MCF 10A (cell line): ENCODE measurements around the gene PLA2G2C. TPM values are rescaled to one million over a fixed set of nuclear protein-coding genes. Genes with fewer than 3 reads are reported as not detected.

Source experiments
- BruUV-seq: library from RNA; stranded (reverse); fragments of 400-500 nt; replicated peaks from 2 replicates; lab custom pipeline; 2021; lab: Mats Ljungman, UMichigan
- CTCF ChIA-PET: fragments of 300-600 bp; sonication (Branson Sonifier 250); formaldehyde crosslinking; extraction: SDS; loops from one replicate; lab custom pipeline; 2021; ENCODE audit warnings: antibody characterized with exemption, inconsistent platforms; lab: Yijun Ruan, JAX
- POLR2A ChIA-PET: fragments of 300-600, 350-650 bp; sonication (Branson Sonifier 250); formaldehyde crosslinking; extraction: SDS; loops from one replicate; lab custom pipeline; 2020; ENCODE audit warnings: antibody characterized with exemption, inconsistent platforms; lab: Yijun Ruan, JAX
- DNase-seq: peaks from one replicate; pipeline ENCODE4 v3.0.0-alpha.2; 2018; ENCODE audit not compliant: unreplicated experiment
- H3K27ac Mint-ChIP-seq: one replicate; pipeline ENCODE4 v1.8.0; 2022; ENCODE audit warnings: mild to moderate bottlenecking, low read depth, mixed read lengths; ENCODE audit not compliant: unreplicated experiment
- H3K27me3 Mint-ChIP-seq: one replicate; pipeline ENCODE4 v1.8.0; 2022; ENCODE audit warnings: mixed read lengths; ENCODE audit not compliant: insufficient read depth, unreplicated experiment
- H3K36me3 Mint-ChIP-seq: one replicate; pipeline ENCODE4 v1.8.0; 2022; ENCODE audit warnings: mild to moderate bottlenecking, moderate library complexity, mixed read lengths; ENCODE audit not compliant: insufficient read depth, unreplicated experiment
- H3K4me1 Mint-ChIP-seq: one replicate; pipeline ENCODE4 v1.8.0; 2022; ENCODE audit warnings: mixed read lengths; ENCODE audit not compliant: insufficient read depth, unreplicated experiment
- H3K4me3 Mint-ChIP-seq: one replicate; pipeline ENCODE4 v1.8.0; 2022; ENCODE audit warnings: mild to moderate bottlenecking, moderate library complexity, mixed read lengths; ENCODE audit not compliant: unreplicated experiment
- H3K9me3 Mint-ChIP-seq: one replicate; pipeline ENCODE4 v1.8.0; 2022; ENCODE audit warnings: mixed read lengths; ENCODE audit not compliant: unreplicated experiment
- intact Hi-C: fragments of 100-400 bp; cut with micrococcal nuclease; formaldehyde crosslinking; loops from 2 replicates; pipeline ENCODE4 v1.14.1; 2022
- total RNA-seq: library from RNA; stranded (reverse); gene quantifications from 2 replicates; pipeline ENCODE4 v1.2.3, GENCODE V29; 2022
- TF ChIP-seq, protein P1 (sequence below): fragments of 200-600 bp; IDR thresholded peaks from one replicate; pipeline ENCODE4 v1.8.0; 2022; ENCODE audit warnings: antibody characterized with exemption, mild to moderate bottlenecking; ENCODE audit not compliant: unreplicated experiment

Gene PLA2G2C
- total RNA-seq, 1 experiment from 2014 or later: not detected

DNA sequence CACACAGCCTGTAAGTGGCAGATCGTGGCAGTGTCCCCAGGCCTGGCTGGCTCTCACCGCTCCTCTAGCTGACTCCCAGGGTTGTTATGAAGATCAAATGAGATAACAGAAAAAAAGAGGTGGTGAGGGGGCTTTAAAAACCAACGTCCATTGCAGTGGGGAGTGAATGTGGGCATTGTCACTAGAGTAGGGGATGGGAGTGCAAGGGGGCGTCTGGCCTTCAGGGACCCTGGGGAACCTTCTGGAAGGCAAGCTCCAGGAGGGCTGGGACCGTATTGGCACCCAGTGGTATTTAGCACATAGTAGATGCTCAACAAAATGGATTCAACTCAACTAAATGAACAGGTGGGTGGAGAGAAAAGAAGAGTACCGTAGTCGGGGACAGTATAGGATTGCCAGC, 70.4 kb downstream of the PLA2G2C start:
- peaks cover 2% of the 10 kb centered on the region for H3K4me1 Mint-ChIP-seq
- H3K27me3 Mint-ChIP-seq: peaks cover 37% of the 10 kb centered on the region
- ChIA-PET CTCF (no interaction called here), POLR2A (no interaction called here)
- TF ChIP-seq, protein P1, sequence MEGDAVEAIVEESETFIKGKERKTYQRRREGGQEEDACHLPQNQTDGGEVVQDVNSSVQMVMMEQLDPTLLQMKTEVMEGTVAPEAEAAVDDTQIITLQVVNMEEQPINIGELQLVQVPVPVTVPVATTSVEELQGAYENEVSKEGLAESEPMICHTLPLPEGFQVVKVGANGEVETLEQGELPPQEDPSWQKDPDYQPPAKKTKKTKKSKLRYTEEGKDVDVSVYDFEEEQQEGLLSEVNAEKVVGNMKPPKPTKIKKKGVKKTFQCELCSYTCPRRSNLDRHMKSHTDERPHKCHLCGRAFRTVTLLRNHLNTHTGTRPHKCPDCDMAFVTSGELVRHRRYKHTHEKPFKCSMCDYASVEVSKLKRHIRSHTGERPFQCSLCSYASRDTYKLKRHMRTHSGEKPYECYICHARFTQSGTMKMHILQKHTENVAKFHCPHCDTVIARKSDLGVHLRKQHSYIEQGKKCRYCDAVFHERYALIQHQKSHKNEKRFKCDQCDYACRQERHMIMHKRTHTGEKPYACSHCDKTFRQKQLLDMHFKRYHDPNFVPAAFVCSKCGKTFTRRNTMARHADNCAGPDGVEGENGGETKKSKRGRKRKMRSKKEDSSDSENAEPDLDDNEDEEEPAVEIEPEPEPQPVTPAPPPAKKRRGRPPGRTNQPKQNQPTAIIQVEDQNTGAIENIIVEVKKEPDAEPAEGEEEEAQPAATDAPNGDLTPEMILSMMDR: no peak
- no peak overlapping the region for H3K27ac Mint-ChIP-seq
- BruUV-seq: no TSS peak
- H3K4me3 Mint-ChIP-seq: no peak overlapping the region
- H3K36me3 Mint-ChIP-seq: no peaks in the 10 kb centered on the region
- no peak for DNase-seq
- H3K9me3 Mint-ChIP-seq: no peaks in the 10 kb centered on the region
- intact Hi-C loops: no loop called here

DNA sequence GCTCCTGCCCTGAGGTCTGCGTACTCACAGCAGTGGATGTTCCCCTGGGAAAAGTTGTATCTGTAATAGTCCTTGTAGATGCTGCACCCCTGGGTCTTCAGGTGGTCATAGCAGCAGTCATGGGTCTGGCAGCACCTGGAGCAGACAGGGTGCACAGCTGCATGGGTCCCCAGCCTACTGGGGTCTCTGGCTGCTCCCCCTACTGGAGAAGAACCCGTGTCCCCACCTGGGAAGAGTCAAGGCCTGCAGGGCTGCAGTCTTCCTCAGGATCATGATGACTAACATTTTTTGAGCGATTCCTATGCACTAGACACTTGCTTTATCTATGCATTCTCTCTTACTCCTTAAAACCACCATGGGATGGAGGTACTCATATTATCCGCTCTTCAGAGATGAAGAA, 70.8 kb downstream of the PLA2G2C start:
- no peak for DNase-seq
- Mint-ChIP-seq H3K27me3 (peaks cover 32% of the 10 kb centered on the region), H3K9me3 (no peaks in the 10 kb centered on the region), H3K4me3 (no peak overlapping the region), H3K27ac (no peak overlapping the region), H3K36me3 (no peaks in the 10 kb centered on the region), H3K4me1 (peaks cover 7% of the 10 kb centered on the region)
- intact Hi-C loops: no loop called here
- CTCF ChIA-PET: no interaction called here
- POLR2A ChIA-PET: no interaction called here
- TF ChIP-seq, protein P1: no peak
- no TSS peak for BruUV-seq

DNA sequence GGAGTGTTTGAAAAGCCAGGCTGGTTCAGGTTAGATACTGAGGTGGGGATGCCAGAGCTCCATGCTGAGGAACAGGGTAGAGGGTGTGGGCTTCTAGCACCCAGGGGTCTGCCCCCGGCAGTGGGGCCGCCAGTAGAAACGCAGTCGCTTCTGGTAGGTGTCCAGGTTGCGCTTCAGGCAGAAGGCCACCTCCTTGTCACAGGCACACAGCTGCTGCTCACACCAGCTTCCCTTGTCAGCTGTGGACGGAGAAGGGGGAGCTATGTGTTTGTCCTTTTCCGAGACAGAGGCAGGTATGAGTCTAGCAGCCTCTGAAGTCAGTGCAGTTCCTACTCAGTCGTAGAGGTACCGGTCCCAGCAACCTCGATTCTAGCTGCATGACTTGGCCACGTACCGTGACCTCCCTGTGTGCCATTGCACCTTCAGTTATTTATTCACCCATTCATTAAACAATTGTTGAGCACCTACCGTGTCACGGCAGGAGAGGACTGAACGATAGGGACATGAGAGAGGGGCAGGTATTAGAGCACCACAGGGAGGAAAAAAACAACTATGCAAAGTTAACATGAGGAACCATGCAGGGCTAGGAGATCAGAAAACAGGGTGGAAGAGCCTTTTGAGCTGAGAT, 72.2 kb downstream of the PLA2G2C start:
- TF ChIP-seq, protein P1: no peak
- DNase-seq: no peak
- no TSS peak for BruUV-seq
- Mint-ChIP-seq H3K27ac (no peak overlapping the region), H3K4me1 (peaks cover 9% of the 10 kb centered on the region), H3K4me3 (no peak overlapping the region), H3K27me3 (peaks cover 22% of the 10 kb centered on the region), H3K9me3 (no peaks in the 10 kb centered on the region), H3K36me3 (no peaks in the 10 kb centered on the region)
- ChIA-PET POLR2A (no interaction called here), CTCF (interaction anchor here (0.8 to 1.5 kb wide), 2 partner anchors 13 to 17 kb away, joined by 3 read pairs; no protein-coding TSS in a partner anchor)
- intact Hi-C loops: no loop called here

Other genes starting within 250 kb of the PLA2G2C start
- gene PLA2G2A, start 206.9 kb downstream of the PLA2G2C start, total RNA-seq: not detected in 2 replicates
- gene PLA2G5, start 116.3 kb downstream of the PLA2G2C start, total RNA-seq: not detected in 2 replicates
- not detected in 2 replicates for gene PLA2G2D, start 67.0 kb downstream of the PLA2G2C start, total RNA-seq
- not detected in 2 replicates for gene PLA2G2F, start 47.2 kb downstream of the PLA2G2C start, total RNA-seq
- gene UBXN10, start 422 bp downstream of the PLA2G2C start, total RNA-seq: not detected in 2 replicates
- not detected in 2 replicates for gene VWA5B1, start 104.4 kb upstream of the PLA2G2C start, total RNA-seq